ENCODE measurements around the gene CDHR5. TPM values are rescaled to one million over a fixed set of nuclear protein-coding genes. Genes with fewer than 3 reads are reported as not detected.

The CDHR5 gene
- total and polyA plus RNA-seq, 2 donors = 0.05 TPM; not detected in 1

- no peak overlapping the region for H3K27ac ChIP-seq (ENCODE audit: low read depth in 1 of 2, low read length in 1 of 2)
- peaks cover 0 to 4% of the 10 kb centered on the region in 2 donors for H3K27me3 ChIP-seq (ENCODE audit: control insufficient read depth in 2 of 2, insufficient read depth in 1 of 2, low read length in 1 of 2)
- DNase-seq (ENCODE audit: low read depth in 6 of 9, low spot score in 9 of 9) = no peak
- peaks cover 4 to 11% of the 10 kb centered on the region in 2 donors for H3K36me3 ChIP-seq (ENCODE audit: control insufficient read depth in 2 of 2, insufficient read depth in 2 of 2, low read length in 1 of 2)
- WGBS = 98% methylated on average over 22 of the region's 22 CpGs
- H3K4me3 ChIP-seq (ENCODE audit: low read length in 2 of 2) = no peak overlapping the region
- H3K4me1 ChIP-seq (ENCODE audit: control insufficient read depth in 2 of 2, insufficient read depth in 2 of 2, low read length in 2 of 2) = peaks cover 9 to 18% of the 10 kb centered on the region in 2 donors
- H3K9me3 ChIP-seq (ENCODE audit: control insufficient read depth in 2 of 2, insufficient read depth in 1 of 2, low read length in 1 of 2) = no peaks in the 10 kb centered on the region
These were observed 5.1 kb downstream of the CDHR5 start for GRCh38 chr11:619628-620050.

GRCh38 chr11:618856-619627 lies 5.7 kb downstream of the CDHR5 start:
- Histone ChIP-seq H3K4me1 (ENCODE audit: control insufficient read depth in 2 of 2, insufficient read depth in 2 of 2, low read length in 2 of 2) (peaks cover 9 to 24% of the 10 kb centered on the region in 2 donors), H3K9me3 (ENCODE audit: control insufficient read depth in 2 of 2, insufficient read depth in 1 of 2, low read length in 1 of 2) (no peaks in the 10 kb centered on the region), H3K4me3 (ENCODE audit: low read length in 2 of 2) (no peak overlapping the region), H3K27ac (ENCODE audit: low read depth in 1 of 2, low read length in 1 of 2) (no peak overlapping the region), H3K27me3 (ENCODE audit: control insufficient read depth in 2 of 2, insufficient read depth in 1 of 2, low read length in 1 of 2) (no peaks in the 10 kb centered on the region), H3K36me3 (ENCODE audit: control insufficient read depth in 2 of 2, insufficient read depth in 2 of 2, low read length in 1 of 2) (peaks cover 10 to 17% of the 10 kb centered on the region in 2 donors)
- WGBS = 98% methylated on average over 24 of the region's 24 CpGs
- no peak for DNase-seq (ENCODE audit: low read depth in 6 of 9, low spot score in 9 of 9)

- no peak for DNase-seq (ENCODE audit: low read depth in 6 of 9, low spot score in 9 of 9)
- Histone ChIP-seq H3K4me3 (ENCODE audit: low read length in 2 of 2) (no peak overlapping the region), H3K27me3 (ENCODE audit: control insufficient read depth in 2 of 2, insufficient read depth in 1 of 2, low read length in 1 of 2) (no peaks in the 10 kb centered on the region), H3K36me3 (ENCODE audit: control insufficient read depth in 2 of 2, insufficient read depth in 2 of 2, low read length in 1 of 2) (peaks cover 18 to 21% of the 10 kb centered on the region in 2 donors), H3K9me3 (ENCODE audit: control insufficient read depth in 2 of 2, insufficient read depth in 1 of 2, low read length in 1 of 2) (no peaks in the 10 kb centered on the region), H3K4me1 (ENCODE audit: control insufficient read depth in 2 of 2, insufficient read depth in 2 of 2, low read length in 2 of 2) (peaks cover 9 to 29% of the 10 kb centered on the region in 2 donors), H3K27ac (ENCODE audit: low read depth in 1 of 2, low read length in 1 of 2) (no peak overlapping the region)
- 95% methylated on average over 25 of the region's 25 CpGs for WGBS
These were observed 6.7 kb downstream of the CDHR5 start for GRCh38 chr11:617912-618682.

GRCh38 chr11:617199-617911 lies 7.4 kb downstream of the CDHR5 start:
- H3K36me3 ChIP-seq (ENCODE audit: control insufficient read depth in 2 of 2, insufficient read depth in 2 of 2, low read length in 1 of 2) = peaks cover 25 to 29% of the 10 kb centered on the region in 2 donors
- peaks cover 9 to 29% of the 10 kb centered on the region in 2 donors for H3K4me1 ChIP-seq (ENCODE audit: control insufficient read depth in 2 of 2, insufficient read depth in 2 of 2, low read length in 2 of 2)
- no peak overlapping the region for H3K27ac ChIP-seq (ENCODE audit: low read depth in 1 of 2, low read length in 1 of 2)
- no peak overlapping the region for H3K4me3 ChIP-seq (ENCODE audit: low read length in 2 of 2)
- no peaks in the 10 kb centered on the region for H3K9me3 ChIP-seq (ENCODE audit: control insufficient read depth in 2 of 2, insufficient read depth in 1 of 2, low read length in 1 of 2)
- 94% methylated on average over 57 of the region's 57 CpGs for WGBS
- no peaks in the 10 kb centered on the region for H3K27me3 ChIP-seq (ENCODE audit: control insufficient read depth in 2 of 2, insufficient read depth in 1 of 2, low read length in 1 of 2)
- no peak for DNase-seq (ENCODE audit: low read depth in 6 of 9, low spot score in 9 of 9)

- WGBS = 59% methylated on average over 39 of the region's 39 CpGs
- Histone ChIP-seq H3K4me3 (ENCODE audit: low read length in 2 of 2) (peak overlapping the region; percentile 66 to 94), H3K4me1 (ENCODE audit: control insufficient read depth in 2 of 2, insufficient read depth in 2 of 2, low read length in 2 of 2) (peaks cover 9 to 29% of the 10 kb centered on the region in 2 donors), H3K27me3 (ENCODE audit: control insufficient read depth in 2 of 2, insufficient read depth in 1 of 2, low read length in 1 of 2) (no peaks in the 10 kb centered on the region), H3K36me3 (ENCODE audit: control insufficient read depth in 2 of 2, insufficient read depth in 2 of 2, low read length in 1 of 2) (peaks cover 32 to 37% of the 10 kb centered on the region in 2 donors), H3K27ac (ENCODE audit: low read depth in 1 of 2, low read length in 1 of 2) (peak overlapping the region; percentile 86 to 98), H3K9me3 (ENCODE audit: control insufficient read depth in 2 of 2, insufficient read depth in 1 of 2, low read length in 1 of 2) (no peaks in the 10 kb centered on the region)
- DNase-seq (ENCODE audit: low read depth in 6 of 9, low spot score in 9 of 9) = no peak
These were observed 8.2 kb downstream of the CDHR5 start for GRCh38 chr11:616320-617198.

GRCh38 chr11:615504-616319 lies 9.0 kb downstream of the CDHR5 start, which contains the start of gene IRF7:
TSS of gene IRF7 (minus strand) at chr11:615950. CDS start at chr11:615364, 586 bp downstream.
- WGBS = 1% methylated on average over 66 of the region's 66 CpGs
- H3K4me3 ChIP-seq (ENCODE audit: low read length in 2 of 2) = peak within 1 kb of the TSS; percentile 66 to 94
- H3K36me3 ChIP-seq (ENCODE audit: control insufficient read depth in 2 of 2, insufficient read depth in 2 of 2, low read length in 1 of 2) = peaks cover 40 to 45% of the 10 kb centered on the region in 2 donors
- peak in 8 of 9 donors; percentile 41 to 88 (median 70) for DNase-seq (ENCODE audit: low read depth in 6 of 9, low spot score in 9 of 9)
- H3K4me1 ChIP-seq (ENCODE audit: control insufficient read depth in 2 of 2, insufficient read depth in 2 of 2, low read length in 2 of 2) = peaks cover 9 to 29% of the 10 kb centered on the region in 2 donors
- H3K27ac ChIP-seq (ENCODE audit: low read depth in 1 of 2, low read length in 1 of 2) = peak within 1 kb of the TSS; percentile 86 to 98
- H3K27me3 ChIP-seq (ENCODE audit: control insufficient read depth in 2 of 2, insufficient read depth in 1 of 2, low read length in 1 of 2) = no peaks in the 10 kb centered on the region
- H3K9me3 ChIP-seq (ENCODE audit: control insufficient read depth in 2 of 2, insufficient read depth in 1 of 2, low read length in 1 of 2) = no peaks in the 10 kb centered on the region

GRCh38 chr11:614623-615503 lies 9.9 kb downstream of the CDHR5 start:
- Histone ChIP-seq H3K27me3 (ENCODE audit: control insufficient read depth in 2 of 2, insufficient read depth in 1 of 2, low read length in 1 of 2) (no peaks in the 10 kb centered on the region), H3K4me1 (ENCODE audit: control insufficient read depth in 2 of 2, insufficient read depth in 2 of 2, low read length in 2 of 2) (peaks cover 9 to 29% of the 10 kb centered on the region in 2 donors), H3K36me3 (ENCODE audit: control insufficient read depth in 2 of 2, insufficient read depth in 2 of 2, low read length in 1 of 2) (peaks cover 49 to 53% of the 10 kb centered on the region in 2 donors), H3K4me3 (ENCODE audit: low read length in 2 of 2) (peak overlapping the region; percentile 66 to 94), H3K27ac (ENCODE audit: low read depth in 1 of 2, low read length in 1 of 2) (peak overlapping the region; percentile 86 to 98), H3K9me3 (ENCODE audit: control insufficient read depth in 2 of 2, insufficient read depth in 1 of 2, low read length in 1 of 2) (no peaks in the 10 kb centered on the region)
- DNase-seq (ENCODE audit: low read depth in 6 of 9, low spot score in 9 of 9) = no peak
- 80% methylated on average over 68 of the region's 68 CpGs for WGBS
